WTC11 (cell line): ENCODE measurements around the gene AKT1. TPM values are rescaled to one million over a fixed set of nuclear protein-coding genes. Genes with fewer than 3 reads are reported as not detected.

ENCODE experiments used
- ATAC-seq: fragments of 200-7000 bp; cut with Tn5 transposase; 2 replicates; pipeline ENCODE4 v1.10.0; 2021; ENCODE audit warnings: mild to moderate bottlenecking, moderate library complexity
- CTCF ChIA-PET: fragments of 300-600 bp; sonication (Branson Sonifier 250); formaldehyde crosslinking; loops from one replicate; lab custom pipeline; 2021; ENCODE audit warnings: antibody characterized with exemption; lab: Charles Lee
- POLR2A ChIA-PET: fragments of 350-600 bp; sonication (Branson Sonifier 250); formaldehyde crosslinking; loops from one replicate; lab custom pipeline; 2021; ENCODE audit warnings: antibody characterized with exemption; lab: Charles Lee
- DNase-seq: peaks from one replicate; pipeline ENCODE4 v3.0.0; 2021; ENCODE audit warnings: low spot score
- H3K27ac Mint-ChIP-seq: 2 replicates; pipeline ENCODE4 v1.8.0; 2021; ENCODE audit warnings: mixed read lengths
- H3K27me3 Mint-ChIP-seq: 2 replicates; pipeline ENCODE4 v1.8.0; 2021; ENCODE audit warnings: low read depth, mild to moderate bottlenecking, moderate library complexity, mixed read lengths
- H3K36me3 Mint-ChIP-seq: 2 replicates; pipeline ENCODE4 v1.8.0; 2021; ENCODE audit warnings: mixed read lengths
- H3K4me1 Mint-ChIP-seq: 2 replicates; pipeline ENCODE4 v1.8.0; 2022; ENCODE audit warnings: mixed read lengths
- H3K4me3 Mint-ChIP-seq: 2 replicates; pipeline ENCODE4 v1.8.0; 2021; ENCODE audit warnings: mild to moderate bottlenecking, moderate library complexity, mixed read lengths
- H3K9me3 Mint-ChIP-seq: 2 replicates; pipeline ENCODE4 v1.8.0; 2021; ENCODE audit warnings: mixed read lengths
- CBFB ChIP-seq: sonication (generic); formaldehyde crosslinking; IDR thresholded peaks from 2 replicates; pipeline ENCODE4 v1.8.1; 2022; ENCODE audit warnings: mild to moderate bottlenecking, low read depth, missing genetic modification reagents
- FOXP1 ChIP-seq: sonication (generic); formaldehyde crosslinking; IDR thresholded peaks from 2 replicates; pipeline ENCODE4 v1.8.0; 2022; ENCODE audit warnings: missing genetic modification reagents, mild to moderate bottlenecking, moderate library complexity, borderline replicate concordance
- GTF2I ChIP-seq: fragments of 250-450 bp; sonication (Bioruptor Pico); conservative IDR thresholded peaks from 2 replicates; pipeline ENCODE4 v1.4.0; 2021; ENCODE audit warnings: mild to moderate bottlenecking
- HMGA2 ChIP-seq: fragments of 250-450 bp; sonication (Bioruptor Pico); IDR thresholded peaks from 2 replicates; pipeline ENCODE4 v1.4.0; 2021; ENCODE audit warnings: mild to moderate bottlenecking, moderate library complexity
- JUN ChIP-seq: sonication (generic); formaldehyde crosslinking; IDR thresholded peaks from 2 replicates; pipeline ENCODE4 v1.8.0; 2023; ENCODE audit warnings: mild to moderate bottlenecking, missing genetic modification reagents
- SMAD3 ChIP-seq: sonication (generic); formaldehyde crosslinking; IDR thresholded peaks from 2 replicates; pipeline ENCODE4 v1.8.0; 2022; ENCODE audit warnings: missing genetic modification reagents, mild to moderate bottlenecking, borderline replicate concordance
- SOX15 ChIP-seq: fragments of 250-450 bp; sonication (Bioruptor Pico); IDR thresholded peaks from 2 replicates; pipeline ENCODE4 v1.9.0; 2021; ENCODE audit warnings: mild to moderate bottlenecking
- SP1 ChIP-seq: sonication (generic); formaldehyde crosslinking; conservative IDR thresholded peaks from 2 replicates; pipeline ENCODE4 v1.8.1; 2022; ENCODE audit warnings: missing genetic modification reagents
- TEAD1 ChIP-seq: sonication (generic); formaldehyde crosslinking; IDR thresholded peaks from 2 replicates; pipeline ENCODE4 v1.8.0; 2022; ENCODE audit warnings: mild to moderate bottlenecking, missing genetic modification reagents
- ZNF138 ChIP-seq: sonication (generic); formaldehyde crosslinking; conservative IDR thresholded peaks from 2 replicates; pipeline ENCODE4 v1.8.1; 2022; ENCODE audit warnings: mild to moderate bottlenecking, moderate library complexity, missing genetic modification reagents
- ZNF416 ChIP-seq: fragments of 250-450 bp; sonication (Bioruptor Pico); IDR thresholded peaks from 2 replicates; pipeline ENCODE4 v1.9.0; 2021; ENCODE audit warnings: mild to moderate bottlenecking, inconsistent platforms
- total RNA-seq: library from RNA; stranded (reverse); gene quantifications from 3 replicates; pipeline ENCODE4 v1.2.3, GENCODE V29; 2021
- TF ChIP-seq, protein P1 (sequence below): sonication (generic); formaldehyde crosslinking; conservative IDR thresholded peaks from 2 replicates; pipeline ENCODE4 v1.8.1; 2023; ENCODE audit warnings: mild to moderate bottlenecking, low read depth, missing genetic modification reagents, moderate library complexity
- TF ChIP-seq, protein P2 (sequence below): sonication (generic); formaldehyde crosslinking; conservative IDR thresholded peaks from 2 replicates; pipeline ENCODE4 v1.8.1; 2022; ENCODE audit warnings: mild to moderate bottlenecking, missing genetic modification reagents
- TF ChIP-seq, protein P3 (sequence below): fragments of 250-450 bp; sonication (Bioruptor Pico); IDR thresholded peaks from 2 replicates; pipeline ENCODE4 v2.1.2; 2022; ENCODE audit warnings: mild to moderate bottlenecking, moderate library complexity
- TF ChIP-seq, protein P4 (sequence below): sonication (generic); formaldehyde crosslinking; IDR thresholded peaks from 2 replicates; pipeline ENCODE4 v1.8.0; 2023; ENCODE audit warnings: mild to moderate bottlenecking, missing genetic modification reagents
- TF ChIP-seq, protein P5 (sequence below): sonication (generic); formaldehyde crosslinking; IDR thresholded peaks from 2 replicates; pipeline ENCODE4 v1.8.1; 2023; ENCODE audit warnings: mild to moderate bottlenecking, missing genetic modification reagents
- TF ChIP-seq, protein P6 (sequence below): sonication (generic); formaldehyde crosslinking; IDR thresholded peaks from 2 replicates; pipeline ENCODE4 v1.8.0; 2022; ENCODE audit warnings: mild to moderate bottlenecking, missing genetic modification reagents
- TF ChIP-seq, protein P7 (sequence below): sonication (generic); formaldehyde crosslinking; IDR thresholded peaks from 2 replicates; pipeline ENCODE4 v1.8.1; 2022; ENCODE audit warnings: missing genetic modification reagents, borderline replicate concordance

Gene AKT1
- total RNA-seq, 1 experiment from 2014 or later, result 121 TPM

DNA sequence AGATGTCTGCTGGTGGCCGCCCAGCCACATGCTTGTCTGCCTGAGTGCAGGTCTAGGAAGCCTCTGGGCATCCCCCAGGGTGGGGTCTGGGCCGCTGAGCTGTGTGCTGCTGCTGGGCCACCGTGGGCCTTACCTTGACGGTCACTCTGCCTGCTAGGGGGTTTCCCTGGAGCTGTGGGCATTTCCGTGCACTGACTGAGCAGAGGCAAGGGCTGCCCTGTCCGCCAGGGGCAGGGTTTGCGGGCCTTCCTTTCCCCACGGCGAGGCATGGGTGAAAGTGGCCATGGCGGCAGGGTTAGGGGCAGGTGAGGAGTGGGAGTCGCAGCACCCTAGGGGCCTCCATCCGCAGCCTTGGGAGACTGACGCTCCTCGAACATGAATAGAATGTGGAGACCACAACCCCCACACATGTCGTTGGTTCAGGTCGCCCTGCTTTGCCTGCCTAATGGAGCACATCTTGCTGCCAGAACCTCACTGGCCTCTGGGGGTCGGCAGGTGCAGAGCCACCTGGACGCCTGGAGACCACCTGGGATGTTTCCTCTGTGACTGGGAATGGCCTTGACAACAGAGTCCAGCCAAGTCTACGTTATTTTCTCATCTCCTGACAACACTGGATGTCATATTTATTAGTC lies 7.8 kb upstream of the AKT1 start:
- Mint-ChIP-seq H3K27ac (no peak overlapping the region), H3K4me3 (no peak overlapping the region), H3K9me3 (peaks cover 11% of the 10 kb centered on the region)
- POLR2A ChIA-PET, result no interaction called here
- no peak for DNase-seq
- TF ChIP-seq, protein P1, sequence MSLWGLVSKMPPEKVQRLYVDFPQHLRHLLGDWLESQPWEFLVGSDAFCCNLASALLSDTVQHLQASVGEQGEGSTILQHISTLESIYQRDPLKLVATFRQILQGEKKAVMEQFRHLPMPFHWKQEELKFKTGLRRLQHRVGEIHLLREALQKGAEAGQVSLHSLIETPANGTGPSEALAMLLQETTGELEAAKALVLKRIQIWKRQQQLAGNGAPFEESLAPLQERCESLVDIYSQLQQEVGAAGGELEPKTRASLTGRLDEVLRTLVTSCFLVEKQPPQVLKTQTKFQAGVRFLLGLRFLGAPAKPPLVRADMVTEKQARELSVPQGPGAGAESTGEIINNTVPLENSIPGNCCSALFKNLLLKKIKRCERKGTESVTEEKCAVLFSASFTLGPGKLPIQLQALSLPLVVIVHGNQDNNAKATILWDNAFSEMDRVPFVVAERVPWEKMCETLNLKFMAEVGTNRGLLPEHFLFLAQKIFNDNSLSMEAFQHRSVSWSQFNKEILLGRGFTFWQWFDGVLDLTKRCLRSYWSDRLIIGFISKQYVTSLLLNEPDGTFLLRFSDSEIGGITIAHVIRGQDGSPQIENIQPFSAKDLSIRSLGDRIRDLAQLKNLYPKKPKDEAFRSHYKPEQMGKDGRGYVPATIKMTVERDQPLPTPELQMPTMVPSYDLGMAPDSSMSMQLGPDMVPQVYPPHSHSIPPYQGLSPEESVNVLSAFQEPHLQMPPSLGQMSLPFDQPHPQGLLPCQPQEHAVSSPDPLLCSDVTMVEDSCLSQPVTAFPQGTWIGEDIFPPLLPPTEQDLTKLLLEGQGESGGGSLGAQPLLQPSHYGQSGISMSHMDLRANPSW (CRISPR knock-in tag), result no peak
- TF ChIP-seq, protein P2, sequence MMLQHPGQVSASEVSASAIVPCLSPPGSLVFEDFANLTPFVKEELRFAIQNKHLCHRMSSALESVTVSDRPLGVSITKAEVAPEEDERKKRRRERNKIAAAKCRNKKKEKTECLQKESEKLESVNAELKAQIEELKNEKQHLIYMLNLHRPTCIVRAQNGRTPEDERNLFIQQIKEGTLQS, result no peak
- TF ChIP-seq GTF2I (CRISPR knock-in tag), result no peak
- TF ChIP-seq, protein P3, sequence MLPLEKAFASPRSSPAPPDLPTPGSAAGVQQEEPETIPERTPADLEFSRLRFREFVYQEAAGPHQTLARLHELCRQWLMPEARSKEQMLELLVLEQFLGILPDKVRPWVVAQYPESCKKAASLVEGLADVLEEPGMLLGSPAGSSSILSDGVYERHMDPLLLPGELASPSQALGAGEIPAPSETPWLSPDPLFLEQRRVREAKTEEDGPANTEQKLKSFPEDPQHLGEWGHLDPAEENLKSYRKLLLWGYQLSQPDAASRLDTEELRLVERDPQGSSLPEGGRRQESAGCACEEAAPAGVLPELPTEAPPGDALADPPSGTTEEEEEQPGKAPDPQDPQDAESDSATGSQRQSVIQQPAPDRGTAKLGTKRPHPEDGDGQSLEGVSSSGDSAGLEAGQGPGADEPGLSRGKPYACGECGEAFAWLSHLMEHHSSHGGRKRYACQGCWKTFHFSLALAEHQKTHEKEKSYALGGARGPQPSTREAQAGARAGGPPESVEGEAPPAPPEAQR (CRISPR knock-in tag), result no peak
- no peak for TF ChIP-seq ZNF138 (CRISPR knock-in tag)
- TF ChIP-seq SOX15 (CRISPR knock-in tag), result no peak
- TF ChIP-seq TEAD1 (CRISPR knock-in tag), result no peak
- TF ChIP-seq, protein P4, sequence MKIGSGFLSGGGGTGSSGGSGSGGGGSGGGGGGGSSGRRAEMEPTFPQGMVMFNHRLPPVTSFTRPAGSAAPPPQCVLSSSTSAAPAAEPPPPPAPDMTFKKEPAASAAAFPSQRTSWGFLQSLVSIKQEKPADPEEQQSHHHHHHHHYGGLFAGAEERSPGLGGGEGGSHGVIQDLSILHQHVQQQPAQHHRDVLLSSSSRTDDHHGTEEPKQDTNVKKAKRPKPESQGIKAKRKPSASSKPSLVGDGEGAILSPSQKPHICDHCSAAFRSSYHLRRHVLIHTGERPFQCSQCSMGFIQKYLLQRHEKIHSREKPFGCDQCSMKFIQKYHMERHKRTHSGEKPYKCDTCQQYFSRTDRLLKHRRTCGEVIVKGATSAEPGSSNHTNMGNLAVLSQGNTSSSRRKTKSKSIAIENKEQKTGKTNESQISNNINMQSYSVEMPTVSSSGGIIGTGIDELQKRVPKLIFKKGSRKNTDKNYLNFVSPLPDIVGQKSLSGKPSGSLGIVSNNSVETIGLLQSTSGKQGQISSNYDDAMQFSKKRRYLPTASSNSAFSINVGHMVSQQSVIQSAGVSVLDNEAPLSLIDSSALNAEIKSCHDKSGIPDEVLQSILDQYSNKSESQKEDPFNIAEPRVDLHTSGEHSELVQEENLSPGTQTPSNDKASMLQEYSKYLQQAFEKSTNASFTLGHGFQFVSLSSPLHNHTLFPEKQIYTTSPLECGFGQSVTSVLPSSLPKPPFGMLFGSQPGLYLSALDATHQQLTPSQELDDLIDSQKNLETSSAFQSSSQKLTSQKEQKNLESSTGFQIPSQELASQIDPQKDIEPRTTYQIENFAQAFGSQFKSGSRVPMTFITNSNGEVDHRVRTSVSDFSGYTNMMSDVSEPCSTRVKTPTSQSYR (CRISPR knock-in tag), result no peak
- TF ChIP-seq SMAD3, result no peak
- TF ChIP-seq SP1 (CRISPR knock-in tag), result no peak
- TF ChIP-seq, all 79 proteins: peak for 0
- CTCF ChIA-PET, result interaction anchor here (1.0 kb wide), 1 partner anchor 11 kb away, joined by 4 read pairs; no protein-coding TSS in a partner anchor
- H3K4me1 Mint-ChIP-seq, result peaks cover 16% of the 10 kb centered on the region
- H3K36me3 Mint-ChIP-seq, result no peaks in the 10 kb centered on the region
- peaks cover 43% of the 10 kb centered on the region for H3K27me3 Mint-ChIP-seq
- ATAC-seq, result no peak

DNA sequence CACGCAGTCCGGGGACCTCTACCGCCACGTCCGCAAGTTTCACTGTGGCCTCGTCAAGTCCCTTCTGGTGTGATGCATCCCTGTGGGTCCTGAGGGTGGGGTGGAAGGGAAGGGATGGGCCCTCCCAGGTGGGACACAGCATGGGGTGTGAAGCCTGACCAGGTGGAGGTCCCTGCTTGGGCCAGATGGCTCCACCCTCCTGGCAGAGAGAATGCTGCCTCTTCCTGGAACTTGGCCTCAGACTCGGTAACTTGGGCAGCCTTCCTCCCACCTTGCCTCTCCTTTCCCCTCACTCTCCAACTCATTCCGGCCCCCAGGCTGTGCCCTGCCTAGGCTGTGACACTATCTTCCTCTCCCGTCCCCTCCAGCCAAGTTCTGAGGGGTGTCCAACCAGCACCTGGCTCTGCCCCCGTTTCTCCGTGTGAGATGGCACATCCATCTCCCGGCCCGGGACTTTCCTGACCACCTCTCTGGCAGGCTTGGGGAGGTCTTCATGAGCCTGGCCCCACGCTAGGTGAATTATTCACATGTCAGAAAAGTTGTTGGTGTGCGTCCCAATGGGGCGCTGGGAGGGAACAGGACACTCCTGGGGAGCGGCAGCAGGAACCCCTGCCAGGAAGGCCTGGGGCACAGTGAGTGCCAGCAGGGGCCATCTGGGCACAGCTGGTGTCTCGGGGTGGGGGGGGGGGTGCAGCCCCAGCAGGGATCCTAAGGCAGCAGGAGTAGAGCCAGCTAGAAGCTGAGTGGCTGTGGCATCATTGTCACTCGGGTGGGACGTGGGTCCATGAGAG lies 7.0 kb upstream of the AKT1 start:
- no peak for ATAC-seq
- peaks cover 51% of the 10 kb centered on the region for H3K27me3 Mint-ChIP-seq
- H3K27ac Mint-ChIP-seq, result no peak overlapping the region
- peaks cover 11% of the 10 kb centered on the region for H3K9me3 Mint-ChIP-seq
- DNase-seq, result no peak
- ChIA-PET POLR2A (no interaction called here), CTCF (interaction anchor here (0.6 to 3.0 kb wide), 3 partner anchors 23 to 34 kb away, joined by 3 to 18 read pairs (median 15); no protein-coding TSS in a partner anchor)
- peaks cover 16% of the 10 kb centered on the region for H3K4me1 Mint-ChIP-seq
- no peaks in the 10 kb centered on the region for H3K36me3 Mint-ChIP-seq
- peak overlapping the region; percentile 47 for H3K4me3 Mint-ChIP-seq
- TF ChIP-seq CBFB (CRISPR knock-in tag) (no peak), HMGA2 (CRISPR knock-in tag) (no peak), ZNF416 (CRISPR knock-in tag) (no peak), JUN (CRISPR knock-in tag) (no peak), TEAD1 (CRISPR knock-in tag) (no peak), FOXP1 (CRISPR knock-in tag) (no peak)
- TF ChIP-seq, protein P5, sequence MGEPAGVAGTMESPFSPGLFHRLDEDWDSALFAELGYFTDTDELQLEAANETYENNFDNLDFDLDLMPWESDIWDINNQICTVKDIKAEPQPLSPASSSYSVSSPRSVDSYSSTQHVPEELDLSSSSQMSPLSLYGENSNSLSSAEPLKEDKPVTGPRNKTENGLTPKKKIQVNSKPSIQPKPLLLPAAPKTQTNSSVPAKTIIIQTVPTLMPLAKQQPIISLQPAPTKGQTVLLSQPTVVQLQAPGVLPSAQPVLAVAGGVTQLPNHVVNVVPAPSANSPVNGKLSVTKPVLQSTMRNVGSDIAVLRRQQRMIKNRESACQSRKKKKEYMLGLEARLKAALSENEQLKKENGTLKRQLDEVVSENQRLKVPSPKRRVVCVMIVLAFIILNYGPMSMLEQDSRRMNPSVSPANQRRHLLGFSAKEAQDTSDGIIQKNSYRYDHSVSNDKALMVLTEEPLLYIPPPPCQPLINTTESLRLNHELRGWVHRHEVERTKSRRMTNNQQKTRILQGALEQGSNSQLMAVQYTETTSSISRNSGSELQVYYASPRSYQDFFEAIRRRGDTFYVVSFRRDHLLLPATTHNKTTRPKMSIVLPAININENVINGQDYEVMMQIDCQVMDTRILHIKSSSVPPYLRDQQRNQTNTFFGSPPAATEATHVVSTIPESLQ, result no peak
- TF ChIP-seq, protein P6, sequence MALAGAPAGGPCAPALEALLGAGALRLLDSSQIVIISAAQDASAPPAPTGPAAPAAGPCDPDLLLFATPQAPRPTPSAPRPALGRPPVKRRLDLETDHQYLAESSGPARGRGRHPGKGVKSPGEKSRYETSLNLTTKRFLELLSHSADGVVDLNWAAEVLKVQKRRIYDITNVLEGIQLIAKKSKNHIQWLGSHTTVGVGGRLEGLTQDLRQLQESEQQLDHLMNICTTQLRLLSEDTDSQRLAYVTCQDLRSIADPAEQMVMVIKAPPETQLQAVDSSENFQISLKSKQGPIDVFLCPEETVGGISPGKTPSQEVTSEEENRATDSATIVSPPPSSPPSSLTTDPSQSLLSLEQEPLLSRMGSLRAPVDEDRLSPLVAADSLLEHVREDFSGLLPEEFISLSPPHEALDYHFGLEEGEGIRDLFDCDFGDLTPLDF (CRISPR knock-in tag), result no peak
- TF ChIP-seq, protein P7, sequence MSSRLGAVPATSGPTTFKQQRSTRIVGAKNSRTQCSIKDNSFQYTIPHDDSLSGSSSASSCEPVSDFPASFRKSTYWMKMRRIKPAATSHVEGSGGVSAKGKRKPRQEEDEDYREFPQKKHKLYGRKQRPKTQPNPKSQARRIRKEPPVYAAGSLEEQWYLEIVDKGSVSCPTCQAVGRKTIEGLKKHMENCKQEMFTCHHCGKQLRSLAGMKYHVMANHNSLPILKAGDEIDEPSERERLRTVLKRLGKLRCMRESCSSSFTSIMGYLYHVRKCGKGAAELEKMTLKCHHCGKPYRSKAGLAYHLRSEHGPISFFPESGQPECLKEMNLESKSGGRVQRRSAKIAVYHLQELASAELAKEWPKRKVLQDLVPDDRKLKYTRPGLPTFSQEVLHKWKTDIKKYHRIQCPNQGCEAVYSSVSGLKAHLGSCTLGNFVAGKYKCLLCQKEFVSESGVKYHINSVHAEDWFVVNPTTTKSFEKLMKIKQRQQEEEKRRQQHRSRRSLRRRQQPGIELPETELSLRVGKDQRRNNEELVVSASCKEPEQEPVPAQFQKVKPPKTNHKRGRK (CRISPR knock-in tag), result no peak
